Liver (tissue), 9 donors: ENCODE data around the gene MESD. TPM values are rescaled to one million over a fixed set of nuclear protein-coding genes. Genes with fewer than 3 reads are reported as not detected.

Source experiments
- DNase-seq: peaks from one replicate; pipeline ENCODE4 v3.0.0-alpha.2; 2017; ENCODE audit warnings: low spot score
- H3K27ac ChIP-seq, 2 donors: one replicate each; pipeline ENCODE4 v1.7.0; 2013; ENCODE audit warnings: inconsistent platforms in 2 of 2, low read length in 2 of 2, control low read depth in 1 of 2, low read depth in 1 of 2, mild to moderate bottlenecking in 1 of 2
- H3K27me3 ChIP-seq, 4 donors: one replicate each; pipeline versions ENCODE4 v1.6.1 to v1.7.0; 2013; ENCODE audit warnings: low read length in 3 of 4, inconsistent platforms in 1 of 4, mild to moderate bottlenecking in 1 of 4, moderate library complexity in 1 of 4; ENCODE audit not compliant: control insufficient read depth in 4 of 4, insufficient read depth in 4 of 4
- H3K36me3 ChIP-seq, 4 donors: one replicate each; pipeline versions ENCODE4 v1.6.1 to v1.7.0; 2013; ENCODE audit warnings: low read length in 3 of 4, mild to moderate bottlenecking in 3 of 4, low read depth in 1 of 4, moderate library complexity in 1 of 4; ENCODE audit not compliant: control insufficient read depth in 4 of 4, insufficient read depth in 3 of 4
- H3K4me1 ChIP-seq, 4 donors: one replicate each; pipeline versions ENCODE4 v1.6.1 to v1.7.0; 2013; ENCODE audit warnings: low read length in 3 of 4, mild to moderate bottlenecking in 3 of 4, moderate library complexity in 1 of 4; ENCODE audit not compliant: control insufficient read depth in 4 of 4, insufficient read depth in 4 of 4
- H3K4me3 ChIP-seq, 3 donors: one replicate each; pipeline versions ENCODE4 v1.6.1 to v1.7.0; 2013; ENCODE audit warnings: low read length in 3 of 3, control low read depth in 1 of 3, low read depth in 1 of 3, mild to moderate bottlenecking in 1 of 3
- H3K9ac ChIP-seq, 2 donors: one replicate each; pipeline ENCODE4 v1.7.0; 2013; ENCODE audit warnings: low read length in 2 of 2, mild to moderate bottlenecking in 2 of 2, moderate library complexity in 2 of 2, control low read depth in 1 of 2, low read depth in 1 of 2
- H3K9me3 ChIP-seq, 4 donors: one replicate each; pipeline versions ENCODE4 v1.6.1 to v1.7.0; 2013; ENCODE audit warnings: low read length in 3 of 4; ENCODE audit not compliant: control insufficient read depth in 4 of 4
- CTCF ChIP-seq: fragments of 150-350 bp; IDR thresholded peaks from 2 replicates; pipeline ENCODE4 v1.5.1; 2017; ENCODE audit warnings: improper control_type of control experiment, low read depth, low read length; ENCODE audit not compliant: missing input control
- EGR1 ChIP-seq, 2 donors: IDR thresholded peaks; 2 replicates each; pipeline ENCODE4 v1.6.1; 2016 to 2018; ENCODE audit warnings: antibody characterized with exemption in 2 of 2, low read depth in 2 of 2
- FOXA1 ChIP-seq: IDR thresholded peaks from 2 replicates; pipeline ENCODE4 v1.6.1; 2016; ENCODE audit warnings: antibody characterized with exemption
- FOXA2 ChIP-seq: IDR thresholded peaks from 2 replicates; pipeline ENCODE4 v1.6.1; 2016; ENCODE audit warnings: antibody characterized with exemption
- GABPA ChIP-seq, 2 donors: IDR thresholded peaks in 1 of 2; conservative IDR thresholded peaks in 1 of 2; 2 replicates each; pipeline ENCODE4 v1.6.1; 2016; ENCODE audit warnings: antibody characterized with exemption in 2 of 2, mild to moderate bottlenecking in 1 of 2, moderate library complexity in 1 of 2
- HNF4A ChIP-seq, 2 donors: conservative IDR thresholded peaks; 2 replicates each; pipeline ENCODE4 v1.6.1; 2016; ENCODE audit warnings: antibody characterized with exemption in 2 of 2, mild to moderate bottlenecking in 2 of 2
- HNF4G ChIP-seq: IDR thresholded peaks from 2 replicates; pipeline ENCODE4 v1.6.1; 2016; ENCODE audit warnings: antibody characterized with exemption
- JUND ChIP-seq, 2 donors: IDR thresholded peaks; 2 replicates each; pipeline ENCODE4 v1.6.1; 2016; ENCODE audit warnings: antibody characterized with exemption in 2 of 2
- NR2F2 ChIP-seq: IDR thresholded peaks from 2 replicates; pipeline ENCODE4 v1.6.1; 2016; ENCODE audit warnings: antibody characterized with exemption
- RAD21 ChIP-seq, 2 donors: IDR thresholded peaks; 2 replicates each; pipeline ENCODE4 v1.6.1; 2016; ENCODE audit warnings: antibody characterized with exemption in 2 of 2, mild to moderate bottlenecking in 2 of 2
- REST ChIP-seq: IDR thresholded peaks from 2 replicates; pipeline ENCODE4 v1.6.1; 2016; ENCODE audit warnings: antibody characterized with exemption, mild to moderate bottlenecking
- RXRA ChIP-seq, 2 donors: IDR thresholded peaks; 2 replicates each; pipeline ENCODE4 v1.6.1; 2017 to 2018; ENCODE audit warnings: antibody characterized with exemption in 2 of 2, mild to moderate bottlenecking in 1 of 2
- SP1 ChIP-seq: IDR thresholded peaks from 2 replicates; pipeline ENCODE4 v1.6.1; 2018; ENCODE audit warnings: antibody characterized with exemption, mild to moderate bottlenecking
- YY1 ChIP-seq: IDR thresholded peaks from 2 replicates; pipeline ENCODE4 v1.6.1; 2016; ENCODE audit warnings: antibody characterized with exemption, mild to moderate bottlenecking
- ZBTB33 ChIP-seq: IDR thresholded peaks from 2 replicates; pipeline ENCODE4 v1.6.1; 2016; ENCODE audit warnings: antibody characterized with exemption
- WGBS: extraction: QIAGEN DNeasy Blood & Tissue Kit; methylation state at CpG from one replicate; pipeline ENCODE4 v1.1.7; 2013; 5-methylcytosine and 5-hydroxymethylcytosine counted together
- polyA plus RNA-seq, 2 donors: library from polyadenylated mRNA; stranded (reverse) in 1 of 2; unstranded in 1 of 2; fragments of 200-250 nt in 1 of 2; fragments of >200 nt in 1 of 2; fragmentation: Nextera tagmentation in 1 of 2; extraction: Ambion mirVana in 1 of 2; gene quantifications; one replicate each; pipeline versions ENCODE4 v1.2.1 to v1.2.3, GENCODE V29; 2013 to 2015
- total RNA-seq, 2 donors: library from RNA; depleted of rRNA; stranded (reverse); fragments of >200 nt; gene quantifications; one replicate each; pipeline ENCODE4 v1.2.3, GENCODE V29; 2014
- donor health status: healthy.
- donor health status: healthy.
- donor health status: healthy.
- donor health status: healthy.
- donor health status: healthy.

Gene MESD
- total and polyA plus RNA-seq, 4 donors: 15.3 to 24.0 (median 17.0) TPM

- peaks cover 0 to 5% (median 3%) of the 10 kb centered on the region in 4 donors for H3K9me3 ChIP-seq
- WGBS: 97% methylated on average over 11 of the region's 11 CpGs
- no peaks in the 10 kb centered on the region for H3K4me1 ChIP-seq
- H3K4me3 ChIP-seq: no peak overlapping the region
- no peak for TF ChIP-seq REST
- no peak for TF ChIP-seq YY1
- no peak for TF ChIP-seq SP1
- no peak for TF ChIP-seq EGR1 (IDR thresholded peaks at IDR 0.05; ENCODE audit: low read depth in 2 of 2)
- TF ChIP-seq HNF4A (conservative IDR thresholded peaks at IDR 0.05): no peak
- no peak for TF ChIP-seq HNF4G
- no peak for TF ChIP-seq FOXA1
- no peak for TF ChIP-seq NR2F2
- no peak for TF ChIP-seq CTCF
- TF ChIP-seq JUND (IDR thresholded peaks at IDR 0.05): no peak
- TF ChIP-seq GABPA (IDR thresholded peaks at IDR 0.05 in 1 of 2, conservative IDR thresholded peaks at IDR 0.05 in 1 of 2): no peak
- TF ChIP-seq ZBTB33: no peak
- TF ChIP-seq RXRA (IDR thresholded peaks at IDR 0.05): no peak
- no peak for TF ChIP-seq FOXA2
- H3K36me3 ChIP-seq: peaks cover 0 to 15% (median 4%) of the 10 kb centered on the region in 4 donors
- no peak overlapping the region for H3K27ac ChIP-seq
- H3K9ac ChIP-seq: no peak overlapping the region
- DNase-seq: no peak
- no peaks in the 10 kb centered on the region for H3K27me3 ChIP-seq
Observed at GRCh38 chr15:80906159-80906766, 83.4 kb downstream of the MESD start.

- H3K36me3 ChIP-seq: peaks cover 0 to 12% (median 2%) of the 10 kb centered on the region in 4 donors
- H3K4me3 ChIP-seq: no peak overlapping the region
- no peaks in the 10 kb centered on the region for H3K4me1 ChIP-seq
- 79% methylated on average over 5 of the region's 5 CpGs for WGBS
- no peak overlapping the region for H3K9ac ChIP-seq
- peaks cover 0 to 5% (median 3%) of the 10 kb centered on the region in 4 donors for H3K9me3 ChIP-seq
- no peaks in the 10 kb centered on the region for H3K27me3 ChIP-seq
- no peak overlapping the region for H3K27ac ChIP-seq
- no peak for DNase-seq
- TF ChIP-seq SP1: peak; percentile 59
- TF ChIP-seq RXRA (IDR thresholded peaks at IDR 0.05): peak; percentile 45 to 49
- TF ChIP-seq HNF4G: no peak
- peak in 1 of 2 donors; percentile 21 for TF ChIP-seq RAD21 (IDR thresholded peaks at IDR 0.05)
- peak; percentile 91 for TF ChIP-seq NR2F2
- no peak for TF ChIP-seq FOXA2
- no peak for TF ChIP-seq FOXA1
Observed at GRCh38 chr15:80904998-80905397, 84.6 kb downstream of the MESD start.
